GM18517 (cell line): Measurements from ENCODE around the gene PACRGL.
"Not testable (repeated sequence)": the region's sequence is repeated elsewhere in the genome, so short reads cannot be mapped to it uniquely, and the experiment has no call there.

ENCODE experiments used
- ATAC-seq: cut with Tn5 transposase; IDR thresholded peaks from one replicate; pipeline ENCODE4 v1.9.1; 2021; ENCODE audit warnings: mild to moderate bottlenecking, moderate library complexity; ENCODE audit not compliant: unreplicated experiment

The PACRGL gene

GRCh38 chr4:20723019-20723418, 22.8 kb downstream of the PACRGL start:
- no peak for ATAC-seq

DNA sequence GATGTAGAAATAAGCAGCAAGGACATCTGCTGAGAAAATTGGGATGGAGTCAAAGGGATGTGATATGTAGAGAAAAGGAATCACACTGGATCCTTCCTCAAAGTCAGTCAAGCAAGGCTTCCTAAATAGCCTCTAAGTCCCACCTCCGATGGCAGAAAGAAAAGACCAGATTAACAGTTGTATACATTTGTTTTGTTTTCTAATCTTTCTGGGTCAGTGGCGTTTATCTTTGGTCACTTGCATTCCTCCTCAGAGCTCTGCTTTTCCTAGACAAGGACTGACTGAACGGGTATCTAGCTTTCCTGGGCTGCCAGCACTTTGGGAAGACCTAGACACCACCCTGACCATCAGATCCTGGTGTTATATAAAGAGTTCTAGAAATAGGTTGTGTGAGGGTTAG, 23.2 kb downstream of the PACRGL start:
- no peak for ATAC-seq

DNA sequence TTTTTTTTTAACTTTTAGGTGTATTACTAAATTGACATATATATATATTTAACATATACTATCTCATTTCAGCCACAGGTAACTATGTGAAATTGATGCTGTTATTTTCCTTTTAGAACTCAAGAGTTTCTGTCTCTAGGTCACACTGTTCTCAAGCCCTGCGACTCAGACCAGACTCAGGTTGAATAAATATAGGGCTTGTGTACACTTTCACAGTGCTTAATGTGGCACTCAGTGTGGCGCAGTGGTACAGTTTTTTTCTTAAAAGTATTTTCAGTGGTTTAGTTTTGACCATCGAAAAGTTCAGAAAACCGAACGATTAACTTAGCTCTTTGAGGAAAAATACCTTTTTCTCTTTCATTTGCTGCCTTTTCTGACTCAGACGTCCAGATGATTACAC, 24.7 kb downstream of the PACRGL start:
- ATAC-seq: no peak

GRCh38 chr4:20735931-20736330, 35.7 kb downstream of the PACRGL start:
- no peak for ATAC-seq

DNA sequence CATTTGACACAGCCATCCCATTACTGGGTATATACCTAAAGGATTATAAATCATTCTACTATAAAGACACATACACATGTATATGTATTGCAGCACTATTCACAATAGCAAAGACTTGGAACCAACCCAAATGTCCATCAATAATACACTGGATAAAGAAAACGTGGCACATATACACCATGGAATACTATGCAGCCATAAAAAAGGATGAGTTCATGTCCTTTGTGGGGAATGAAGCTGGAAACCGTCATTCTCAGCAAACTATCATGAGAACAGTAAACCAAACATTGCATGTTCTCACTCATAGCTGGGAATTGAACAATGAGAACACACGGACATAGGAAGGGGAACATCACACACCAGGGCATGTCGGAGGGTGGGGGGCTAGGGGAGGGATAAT, 45.7 kb downstream of the PACRGL start:
- not testable (repeated sequence) for ATAC-seq

- ATAC-seq: no peak
These were observed 52.4 kb downstream of the PACRGL start for GRCh38 chr4:20752641-20753040.

DNA sequence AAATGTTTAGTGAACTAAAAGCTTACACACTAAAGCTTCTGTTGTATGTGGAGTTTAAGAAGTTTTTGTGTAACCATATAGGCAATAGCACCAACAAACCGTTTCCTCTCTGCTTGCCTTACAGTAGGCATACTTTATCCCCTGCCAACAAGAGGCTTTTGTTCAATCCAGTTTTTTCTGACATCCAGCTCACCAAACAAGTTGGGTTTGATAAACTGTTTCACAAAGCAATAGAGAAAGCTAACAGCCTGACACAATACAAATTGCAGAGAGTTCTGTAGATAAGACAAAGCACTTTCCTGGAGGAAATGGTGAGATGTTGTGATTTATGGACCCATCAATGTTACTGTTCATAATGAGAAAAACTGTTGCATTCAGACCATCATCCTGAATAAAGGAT, 53.8 kb downstream of the PACRGL start:
- ATAC-seq: no peak

DNA sequence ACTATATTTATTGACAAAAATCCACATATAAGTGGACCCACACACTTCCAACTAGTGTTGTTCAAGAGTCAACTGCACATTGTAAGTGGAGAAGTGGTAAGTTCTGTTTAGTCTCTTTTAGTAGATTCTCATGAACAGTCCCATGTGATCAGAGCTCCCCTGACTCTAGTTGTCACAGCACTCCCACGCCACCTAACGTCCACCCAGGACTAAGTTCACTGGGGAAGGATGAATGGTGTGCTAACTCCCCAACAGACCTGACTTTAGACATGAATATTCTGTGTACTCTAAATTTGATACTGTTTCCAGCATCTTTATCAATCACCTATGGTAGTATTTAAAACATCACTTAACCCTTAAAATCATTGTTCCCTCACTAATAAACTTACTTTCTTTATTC, 59.8 kb downstream of the PACRGL start:
- ATAC-seq: no peak

DNA sequence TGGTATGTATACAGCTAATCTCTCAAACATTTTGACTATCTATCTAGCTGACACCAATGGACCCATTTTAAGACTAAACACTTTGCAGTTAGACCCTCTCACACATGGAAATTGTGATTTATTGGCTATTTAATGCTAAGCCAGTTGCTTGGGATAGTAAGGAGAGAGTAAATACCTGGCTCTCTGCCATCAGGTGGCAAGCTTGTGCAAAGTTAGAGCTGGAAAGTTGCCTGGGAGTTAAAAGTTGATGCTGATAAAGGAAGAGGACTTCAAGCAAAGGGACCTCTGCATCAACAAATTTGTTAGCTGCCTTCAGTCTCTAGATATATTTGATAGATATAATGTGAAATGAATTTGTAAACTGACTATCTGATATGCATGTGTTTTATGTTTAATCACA, 61.1 kb downstream of the PACRGL start:
- ATAC-seq: no peak

DNA sequence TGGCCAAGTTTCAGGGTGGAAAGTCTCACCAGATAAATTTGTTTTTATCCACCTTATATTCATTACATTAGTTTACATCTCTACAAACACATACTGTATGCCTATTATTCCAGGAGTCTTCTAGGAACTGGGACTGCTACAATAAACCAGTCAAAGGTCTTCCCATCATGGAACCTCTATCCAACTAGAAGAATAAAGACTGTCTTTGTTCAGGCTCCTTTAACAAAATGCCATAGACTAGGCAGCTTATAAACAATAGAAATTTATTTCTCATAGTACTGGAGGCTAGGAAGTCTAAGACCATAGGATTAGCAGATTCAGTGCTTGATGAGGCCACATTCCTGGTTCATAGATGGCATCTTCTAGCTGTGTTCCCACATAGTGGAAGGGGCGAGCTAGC, 61.6 kb downstream of the PACRGL start:
- no peak for ATAC-seq

DNA sequence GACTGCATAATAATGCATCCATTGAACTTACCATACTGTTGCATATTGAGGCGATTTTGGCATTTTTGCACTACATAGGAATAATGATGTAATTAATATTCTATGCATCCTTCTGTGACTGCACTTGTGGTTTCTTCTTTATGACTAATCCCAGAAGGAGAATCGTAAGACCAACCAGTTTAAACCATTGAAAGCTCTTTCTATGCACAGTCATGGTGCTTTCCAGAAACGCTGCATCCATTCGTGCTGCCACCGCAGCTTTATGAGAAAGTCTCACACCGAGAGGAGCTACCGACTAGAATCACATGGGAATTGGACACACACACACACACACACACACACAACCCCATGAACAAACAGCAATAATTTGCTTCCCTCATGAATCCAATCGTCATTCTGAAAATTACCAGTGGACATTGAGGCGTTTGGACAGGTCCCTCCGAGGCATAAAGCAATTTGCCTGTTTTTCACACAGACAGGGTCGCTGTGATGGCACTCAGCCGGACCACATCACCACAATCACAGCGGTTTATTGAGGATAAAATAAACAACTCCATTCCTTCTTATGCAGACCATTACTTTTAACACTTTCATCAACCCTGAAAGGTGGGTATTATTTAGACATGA, 64.2 kb downstream of the PACRGL start:
- no peak for ATAC-seq

DNA sequence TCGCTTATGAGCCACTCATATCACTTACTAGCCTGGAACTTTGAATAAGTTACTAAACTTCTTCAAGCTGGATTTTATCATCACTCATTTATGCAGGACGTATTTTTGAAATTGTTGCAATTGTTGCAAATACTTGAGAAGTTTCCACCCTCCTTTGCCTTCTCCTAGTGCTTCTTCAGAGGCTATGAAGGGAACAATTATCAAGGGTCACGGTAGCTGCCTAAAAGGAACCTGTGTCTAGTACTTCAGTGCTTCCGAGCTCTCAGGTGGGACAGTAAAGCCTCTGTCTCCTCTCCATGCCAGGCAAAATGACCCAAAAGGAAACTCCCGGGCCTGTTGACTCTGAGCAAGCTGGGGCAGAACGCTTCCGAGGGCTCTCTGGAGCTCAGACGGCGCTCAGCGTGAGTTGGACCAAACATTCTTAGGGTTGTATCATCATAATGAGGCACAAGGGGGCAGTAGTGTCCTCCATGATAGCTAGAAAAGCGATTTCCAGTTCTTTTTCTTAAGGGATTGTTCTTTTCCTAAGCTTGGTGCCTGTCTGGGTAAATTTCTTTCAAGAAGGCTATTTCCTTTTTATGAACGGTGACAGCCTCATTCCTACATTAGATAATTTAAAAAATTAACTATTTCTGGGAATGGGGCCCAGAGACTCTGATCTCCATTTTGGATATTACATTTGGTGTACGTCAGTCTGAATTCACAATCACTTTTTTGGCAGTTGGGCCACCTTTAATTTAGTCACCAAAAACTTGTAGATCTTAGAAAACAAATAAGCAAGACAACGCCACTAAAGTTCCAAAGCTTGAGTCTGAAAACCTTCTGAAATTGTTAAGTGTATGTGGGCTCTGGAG, 73.1 kb downstream of the PACRGL start:
- no peak for ATAC-seq

DNA sequence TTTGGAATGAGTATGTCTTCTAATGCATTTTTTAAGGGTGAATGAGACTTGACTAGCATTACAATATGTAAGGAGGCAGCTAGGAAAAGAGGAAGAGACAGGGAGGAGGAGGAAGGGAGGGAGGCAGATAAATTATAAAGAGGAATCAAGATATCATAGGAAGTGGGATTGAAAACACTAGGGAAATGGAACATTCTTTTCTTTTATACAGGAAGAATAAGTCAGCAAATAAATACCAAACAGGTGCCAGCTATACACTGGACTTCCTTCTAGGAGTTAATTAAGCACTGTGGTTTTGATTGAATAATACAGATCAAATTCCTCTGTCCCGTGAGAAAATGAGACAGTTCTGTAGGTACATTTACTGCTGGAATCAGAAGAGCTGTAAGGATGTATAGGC, 78.6 kb downstream of the PACRGL start:
- no peak for ATAC-seq

- ATAC-seq: not testable (repeated sequence)
These were observed 82.9 kb downstream of the PACRGL start for GRCh38 chr4:20783134-20783533.

DNA sequence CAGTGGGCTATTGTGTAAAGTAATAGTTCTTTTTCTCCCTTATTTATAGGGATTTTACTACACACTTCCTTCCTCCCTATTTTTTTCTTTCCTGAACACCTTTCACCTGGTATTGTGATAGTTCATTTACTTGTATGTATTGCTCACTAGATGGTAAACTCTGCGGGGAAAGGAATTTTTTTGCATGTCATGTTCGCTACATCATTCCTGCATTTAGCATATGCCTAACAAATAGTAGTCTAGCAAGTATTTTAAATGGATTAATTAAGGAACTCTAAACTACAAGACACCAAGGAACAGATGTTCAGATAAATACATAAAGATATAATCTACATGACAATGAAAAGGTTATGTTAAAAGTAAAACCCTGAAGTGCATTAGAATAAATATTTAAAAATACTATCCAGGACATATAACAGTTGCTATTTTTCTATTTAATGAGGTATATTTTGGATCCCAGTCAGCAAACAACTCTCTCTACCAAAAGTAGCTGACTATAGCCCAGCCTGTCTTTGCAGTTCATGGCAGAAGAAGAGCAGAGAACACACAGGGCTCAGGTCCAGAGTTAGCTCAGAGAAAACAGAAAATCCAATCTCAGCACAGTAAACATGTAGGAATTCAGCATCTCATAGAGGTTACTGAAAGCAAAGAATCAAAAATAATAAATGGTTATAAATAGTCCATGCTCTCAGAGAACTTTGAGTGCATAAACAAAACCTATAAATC, 87.8 kb downstream of the PACRGL start:
- ATAC-seq: no peak
